ENCODE measurements around the gene DKC1. TPM values are rescaled to one million over a fixed set of nuclear protein-coding genes. Genes with fewer than 3 reads are reported as not detected.
A peak's percentile ranks its signal among the peaks of the same experiment; 100 is the strongest.

The DKC1 gene
- total RNA-seq, 2 donors from 2014 or later = 72.8 to 142 TPM

DNA sequence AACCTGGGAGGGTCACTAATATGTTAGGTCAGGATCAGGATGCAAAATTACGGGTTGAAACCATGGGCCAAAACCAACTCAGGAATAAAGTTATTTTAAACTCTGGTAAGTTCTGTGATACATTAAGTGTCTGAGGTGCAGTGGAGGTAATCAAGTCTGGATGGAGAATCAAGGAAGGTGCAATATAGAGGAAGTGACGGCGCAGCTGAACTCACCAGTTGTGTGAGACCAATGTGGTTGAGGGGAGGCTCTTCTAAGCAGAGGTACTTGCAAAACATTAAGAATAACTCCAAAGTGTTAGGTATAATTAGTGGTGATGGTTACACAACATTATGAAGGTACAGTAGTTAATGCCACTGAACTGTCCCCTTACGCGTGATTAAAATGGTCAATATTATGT is 31.5 kb upstream of the DKC1 start:
- H3K36me3 Mint-ChIP-seq (ENCODE audit: low read depth) = no peaks in the 10 kb centered on the region
- no peak for ATAC-seq (replicated peaks)
- no peaks in the 10 kb centered on the region for H3K27me3 Mint-ChIP-seq
- peak overlapping the region; percentile 70 for H3K4me3 Mint-ChIP-seq
- peaks cover 62% of the 10 kb centered on the region for H3K4me1 Mint-ChIP-seq
- H3K9me3 Mint-ChIP-seq = no peaks in the 10 kb centered on the region
- H3K27ac Mint-ChIP-seq = peak overlapping the region; percentile 69

DNA sequence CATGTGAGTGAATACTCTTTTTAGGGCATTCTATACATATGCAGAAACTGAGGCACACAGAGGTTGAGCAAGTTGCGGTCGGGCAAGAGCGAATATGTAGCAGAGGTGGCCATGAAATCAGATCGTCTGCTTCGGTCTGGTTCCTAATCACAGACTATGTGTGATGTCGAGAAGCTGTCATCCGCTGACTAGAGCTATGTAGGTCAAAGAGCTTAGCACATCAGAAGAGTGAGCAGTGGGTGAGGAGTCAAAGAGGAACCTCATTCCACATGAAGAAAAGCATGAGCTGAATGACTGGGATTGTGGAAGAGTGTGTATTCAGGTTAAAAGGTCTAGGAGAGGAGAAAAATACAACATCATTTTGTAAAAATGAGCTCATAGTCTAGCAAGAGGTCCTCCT is 30.8 kb upstream of the DKC1 start:
- peak; percentile 70 for ATAC-seq (replicated peaks)

GRCh38 chrX:154732421-154733065 is 30.1 kb upstream of the DKC1 start:
- Mint-ChIP-seq H3K36me3 (ENCODE audit: low read depth) (peaks cover 10% of the 10 kb centered on the region), H3K27ac (peak overlapping the region; percentile 69), H3K27me3 (no peaks in the 10 kb centered on the region), H3K4me1 (peaks cover 64% of the 10 kb centered on the region), H3K9me3 (no peaks in the 10 kb centered on the region), H3K4me3 (peak overlapping the region; percentile 70)
- peak; percentile 49 for ATAC-seq (replicated peaks)

More for the DNA sequence above, 30.8 kb upstream of the DKC1 start:
- Mint-ChIP-seq H3K4me3 (peak overlapping the region; percentile 70), H3K36me3 (ENCODE audit: low read depth) (peaks cover 4% of the 10 kb centered on the region), H3K4me1 (peaks cover 61% of the 10 kb centered on the region), H3K9me3 (no peaks in the 10 kb centered on the region), H3K27ac (peak overlapping the region; percentile 69), H3K27me3 (no peaks in the 10 kb centered on the region)

- peak; percentile 63 for ATAC-seq (replicated peaks)
- H3K27me3 Mint-ChIP-seq = no peaks in the 10 kb centered on the region
- H3K36me3 Mint-ChIP-seq (ENCODE audit: low read depth) = peaks cover 12% of the 10 kb centered on the region
- peaks cover 64% of the 10 kb centered on the region for H3K4me1 Mint-ChIP-seq
- H3K9me3 Mint-ChIP-seq = no peaks in the 10 kb centered on the region
- peak overlapping the region; percentile 69 for H3K27ac Mint-ChIP-seq
- H3K4me3 Mint-ChIP-seq = peak overlapping the region; percentile 70
These were observed 29.6 kb upstream of the DKC1 start for GRCh38 chrX:154733066-154733425.

DNA sequence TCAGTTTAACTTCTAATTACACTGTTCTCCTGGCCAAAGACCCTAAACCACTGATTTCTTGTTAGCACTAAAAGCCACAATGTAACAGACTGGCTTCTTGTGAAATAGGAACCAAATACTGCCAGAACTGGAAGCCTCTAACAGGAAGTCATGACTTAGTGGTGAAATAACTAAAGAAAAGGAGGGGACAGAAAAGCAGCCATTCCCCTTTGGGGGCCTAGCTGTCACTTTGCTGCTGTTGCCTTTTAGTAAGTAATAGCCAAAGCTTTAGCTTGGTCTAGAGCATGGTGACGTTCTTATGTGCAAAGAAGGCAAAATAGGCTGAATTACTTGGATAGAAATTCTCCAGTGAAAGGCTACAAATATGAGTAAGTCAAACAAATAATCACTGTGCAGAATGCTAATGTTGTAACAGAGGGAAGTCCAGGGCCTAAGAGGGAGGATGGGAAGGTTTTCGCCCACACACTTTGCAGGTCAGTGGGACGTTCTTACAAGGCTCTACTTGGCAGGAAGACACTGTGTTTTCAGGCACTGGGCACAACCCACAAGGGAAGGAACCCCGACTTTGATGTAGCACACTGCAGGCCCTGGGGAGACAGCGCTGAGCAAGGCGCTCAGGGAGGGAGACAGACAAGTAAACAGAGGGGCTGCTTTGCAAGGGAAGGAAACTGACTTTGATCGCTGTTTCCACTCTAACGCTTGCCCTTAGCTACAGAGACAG is 28.4 kb upstream of the DKC1 start:
- Mint-ChIP-seq H3K27ac (peak overlapping the region; percentile 69), H3K36me3 (ENCODE audit: low read depth) (peaks cover 12% of the 10 kb centered on the region), H3K4me1 (peaks cover 65% of the 10 kb centered on the region), H3K27me3 (no peaks in the 10 kb centered on the region), H3K4me3 (peak overlapping the region; percentile 70), H3K9me3 (no peaks in the 10 kb centered on the region)
- ATAC-seq (replicated peaks) = peak; percentile 38

GRCh38 chrX:154735695-154736393 is 26.8 kb upstream of the DKC1 start:
- Mint-ChIP-seq H3K27me3 (no peaks in the 10 kb centered on the region), H3K4me1 (peaks cover 56% of the 10 kb centered on the region), H3K4me3 (peak overlapping the region; percentile 70), H3K9me3 (no peaks in the 10 kb centered on the region), H3K27ac (peak overlapping the region; percentile 69), H3K36me3 (ENCODE audit: low read depth) (peaks cover 12% of the 10 kb centered on the region)
- ATAC-seq (replicated peaks) = no peak

GRCh38 chrX:154737136-154737535 is 25.5 kb upstream of the DKC1 start:
- no peaks in the 10 kb centered on the region for H3K9me3 Mint-ChIP-seq
- peak overlapping the region; percentile 69 for H3K27ac Mint-ChIP-seq
- H3K4me1 Mint-ChIP-seq = peaks cover 46% of the 10 kb centered on the region
- H3K36me3 Mint-ChIP-seq (ENCODE audit: low read depth) = peaks cover 12% of the 10 kb centered on the region
- no peak for ATAC-seq (replicated peaks)
- H3K4me3 Mint-ChIP-seq = peak overlapping the region; percentile 70
- no peaks in the 10 kb centered on the region for H3K27me3 Mint-ChIP-seq

DNA sequence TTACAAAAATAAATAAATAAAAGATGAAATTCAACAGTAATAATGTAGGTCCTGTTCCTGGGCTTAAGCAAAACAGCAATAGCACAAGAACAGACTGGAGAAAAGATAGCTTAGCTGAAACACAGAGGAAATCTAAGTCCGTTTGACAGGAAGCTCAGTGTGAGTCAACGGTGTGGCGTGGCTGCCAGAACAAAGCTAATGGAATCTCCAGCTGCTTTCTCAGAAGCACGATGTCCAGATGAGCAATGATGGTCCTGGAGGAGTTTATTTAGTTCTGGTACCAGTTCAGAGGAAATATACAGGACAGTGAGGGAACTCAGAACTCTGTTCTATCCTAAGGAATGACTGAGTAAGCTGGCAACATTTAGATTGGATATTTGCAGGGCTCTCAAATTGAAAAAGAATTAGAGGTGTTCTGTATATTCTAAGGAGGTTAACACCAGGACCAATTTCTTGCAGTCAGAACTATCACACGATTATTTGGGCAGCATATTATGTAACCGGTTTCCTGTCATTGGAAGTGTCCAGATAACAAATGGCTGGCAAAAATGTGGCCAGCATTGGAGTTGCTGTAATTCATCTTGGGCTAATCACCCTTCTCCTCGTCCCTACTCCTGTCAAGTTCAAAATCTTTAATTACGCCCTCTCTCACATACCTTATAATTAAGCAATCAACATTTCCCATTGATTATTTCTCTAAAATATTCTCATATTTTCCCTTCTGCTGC is 24.5 kb upstream of the DKC1 start:
- peak overlapping the region; percentile 70 for H3K4me3 Mint-ChIP-seq
- H3K36me3 Mint-ChIP-seq (ENCODE audit: low read depth) = peaks cover 12% of the 10 kb centered on the region
- H3K27ac Mint-ChIP-seq = peak overlapping the region; percentile 85
- peak; percentile 53 for ATAC-seq (replicated peaks)
- peaks cover 38% of the 10 kb centered on the region for H3K4me1 Mint-ChIP-seq
- no peaks in the 10 kb centered on the region for H3K9me3 Mint-ChIP-seq
- no peaks in the 10 kb centered on the region for H3K27me3 Mint-ChIP-seq

DNA sequence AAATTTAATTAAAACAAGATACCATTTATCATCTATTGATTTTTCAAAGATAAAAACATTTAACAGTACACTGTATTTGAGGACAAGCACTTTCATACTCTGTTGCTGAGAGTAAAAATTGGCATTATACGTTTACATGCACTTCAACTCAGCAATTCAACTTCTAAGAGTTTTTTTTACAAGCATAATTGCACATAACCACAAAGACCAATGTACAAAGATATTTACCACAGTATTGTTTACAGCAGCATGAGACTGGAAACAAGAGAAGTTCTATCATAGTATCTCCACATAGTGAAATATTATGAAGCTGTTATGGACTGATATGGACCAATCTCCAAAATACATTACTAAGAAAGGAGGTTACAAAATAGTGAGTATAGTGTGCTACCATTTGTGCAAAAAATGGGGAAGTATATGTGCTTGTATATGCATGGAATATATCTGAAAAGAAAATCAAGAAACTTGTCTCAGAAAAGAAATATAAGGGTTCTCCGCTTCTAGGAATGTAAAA is 22.7 kb upstream of the DKC1 start:
- Mint-ChIP-seq H3K4me3 (peak overlapping the region; percentile 40), H3K27me3 (no peaks in the 10 kb centered on the region), H3K4me1 (peaks cover 31% of the 10 kb centered on the region), H3K9me3 (no peaks in the 10 kb centered on the region), H3K27ac (no peak overlapping the region), H3K36me3 (ENCODE audit: low read depth) (peaks cover 12% of the 10 kb centered on the region)
- ATAC-seq (replicated peaks) = no peak

GRCh38 chrX:154742613-154743012 is 20.1 kb upstream of the DKC1 start:
- no peak for ATAC-seq (replicated peaks)
- no peaks in the 10 kb centered on the region for H3K27me3 Mint-ChIP-seq
- peaks cover 9% of the 10 kb centered on the region for H3K4me1 Mint-ChIP-seq
- peak overlapping the region; percentile 40 for H3K4me3 Mint-ChIP-seq
- H3K27ac Mint-ChIP-seq = peak overlapping the region; percentile 28
- H3K36me3 Mint-ChIP-seq (ENCODE audit: low read depth) = peaks cover 1% of the 10 kb centered on the region
- H3K9me3 Mint-ChIP-seq = no peaks in the 10 kb centered on the region

DNA sequence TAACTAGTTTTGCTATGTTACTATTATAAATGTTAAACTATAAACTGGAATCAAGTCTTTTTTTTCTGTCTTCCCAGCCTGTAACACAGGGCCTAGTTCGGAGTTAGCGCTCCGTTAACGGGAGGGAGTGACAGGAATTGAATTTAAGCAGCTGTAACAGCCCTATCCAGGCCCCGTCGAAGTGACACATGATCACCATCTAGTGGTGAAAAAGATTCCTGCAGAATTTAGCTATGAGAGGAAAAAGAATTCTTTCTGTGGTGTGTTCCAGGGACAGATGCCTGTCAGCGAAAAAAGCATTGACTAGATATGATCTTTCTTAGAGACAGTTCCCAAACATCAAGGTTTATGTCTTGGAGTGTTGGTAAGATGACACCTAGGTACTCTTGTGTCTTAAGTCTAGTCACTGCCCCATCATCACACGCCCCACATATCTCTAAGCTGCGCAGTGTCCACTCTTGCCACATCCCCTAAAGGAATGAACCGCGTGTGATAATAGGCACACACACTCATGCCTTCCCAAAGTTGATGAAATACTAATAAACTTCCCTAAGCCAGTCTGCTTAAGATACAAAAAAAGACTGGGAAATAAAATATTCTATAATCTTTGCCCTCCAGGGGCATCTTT is 13.8 kb upstream of the DKC1 start:
- no peaks in the 10 kb centered on the region for H3K36me3 Mint-ChIP-seq (ENCODE audit: low read depth)
- H3K4me3 Mint-ChIP-seq = peak overlapping the region; percentile 82
- H3K4me1 Mint-ChIP-seq = peaks cover 5% of the 10 kb centered on the region
- no peaks in the 10 kb centered on the region for H3K9me3 Mint-ChIP-seq
- no peak overlapping the region for H3K27ac Mint-ChIP-seq
- peak; percentile 75 for ATAC-seq (replicated peaks)
- H3K27me3 Mint-ChIP-seq = no peaks in the 10 kb centered on the region

DNA sequence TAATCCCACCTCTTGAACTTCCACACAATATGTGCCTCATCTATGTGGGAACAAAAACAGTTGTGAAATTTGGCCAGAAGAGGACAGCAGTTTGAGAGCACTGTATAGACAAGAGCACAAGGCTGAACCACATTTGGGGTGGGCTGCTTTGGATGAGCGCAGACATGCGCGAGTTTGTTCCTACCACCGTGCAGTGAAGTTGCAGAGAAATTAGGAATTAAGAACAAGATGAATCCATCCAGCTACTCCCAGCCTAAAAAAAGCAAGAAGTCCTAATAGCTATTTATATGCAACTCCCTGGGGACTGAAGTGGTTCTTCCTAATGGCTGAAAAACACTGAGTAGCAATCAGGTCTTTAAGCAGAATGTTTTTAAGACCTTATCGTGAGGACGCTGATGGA is 12.8 kb upstream of the DKC1 start:
- ATAC-seq (replicated peaks) = no peak
- Mint-ChIP-seq H3K27ac (no peak overlapping the region), H3K4me3 (peak overlapping the region; percentile 82), H3K4me1 (peaks cover 5% of the 10 kb centered on the region), H3K36me3 (ENCODE audit: low read depth) (no peaks in the 10 kb centered on the region), H3K9me3 (no peaks in the 10 kb centered on the region), H3K27me3 (no peaks in the 10 kb centered on the region)

DNA sequence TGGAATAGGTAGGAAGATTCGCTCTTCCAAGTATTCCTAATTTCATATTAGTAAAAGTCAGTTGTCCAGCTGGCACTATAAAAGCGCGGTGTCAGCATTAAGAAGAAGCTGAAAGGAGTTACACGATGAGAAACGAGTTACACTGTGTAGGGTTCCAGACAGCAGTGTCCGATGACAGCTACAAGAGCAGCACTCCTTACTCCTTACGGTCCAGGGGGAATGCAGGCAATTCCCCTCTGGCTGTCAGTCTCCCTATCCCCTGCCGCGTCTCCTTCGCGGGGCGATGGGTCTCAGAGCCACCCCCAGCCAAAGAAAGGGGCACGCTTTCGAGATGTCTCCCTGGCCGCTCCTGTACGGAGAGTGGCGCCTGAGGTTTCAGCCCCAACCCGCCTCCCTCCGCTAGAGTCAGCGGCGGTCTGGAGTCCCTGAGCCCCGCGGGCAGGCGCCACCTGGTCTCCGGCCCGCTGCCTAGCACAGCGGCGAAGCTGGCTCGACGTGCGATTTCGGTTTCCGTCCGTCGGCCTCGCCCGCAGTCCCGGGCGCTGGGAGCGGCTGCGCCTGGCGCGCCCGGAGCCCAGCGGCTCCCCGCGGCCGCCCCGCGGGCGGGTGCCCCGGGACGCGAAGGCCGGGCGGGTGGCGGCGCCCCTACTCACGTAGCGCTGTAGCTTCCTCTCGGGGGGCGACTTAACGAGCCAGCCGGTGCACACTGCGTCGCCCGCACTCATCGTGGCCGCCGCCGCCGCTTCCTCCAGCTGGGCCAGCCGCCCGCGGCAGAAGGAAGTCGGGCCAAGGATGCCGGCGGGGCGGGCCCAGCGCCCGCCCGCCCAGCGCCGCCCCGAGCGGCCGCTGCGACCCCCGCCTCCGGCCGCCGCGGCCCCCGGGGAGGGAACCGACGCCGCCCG is 12.1 kb upstream of the DKC1 start, which contains the start of gene GAB3:
GAB3 (minus strand) TSS at position 777 of the 902 bp plus-strand sequence; CDS start at position 725, 52 bp downstream.
- H3K36me3 Mint-ChIP-seq (ENCODE audit: low read depth) = no peaks in the 10 kb centered on the region
- H3K27me3 Mint-ChIP-seq = no peaks in the 10 kb centered on the region
- peaks cover 5% of the 10 kb centered on the region for H3K4me1 Mint-ChIP-seq
- peak within 1 kb of the TSS; percentile 82 for H3K4me3 Mint-ChIP-seq
- no peaks in the 10 kb centered on the region for H3K9me3 Mint-ChIP-seq
- H3K27ac Mint-ChIP-seq = no peak within 1 kb of the TSS
- peak; percentile 73 for ATAC-seq (replicated peaks)

All from activated T-helper 17 cell treated with anti-CD3 and anti-CD28 coated beads, Interleukin-2, amount 50 U/mL, for 72 hours (primary cell).